ENCODE measurements around the gene TRIM40. TPM values are rescaled to one million over a fixed set of nuclear protein-coding genes. Genes with fewer than 3 reads are reported as not detected.
A peak's percentile ranks its signal among the peaks of the same experiment; 100 is the strongest.

Gene TRIM40
- total and polyA plus RNA-seq, 2 experiments from 2014 or later = not detected

DNA sequence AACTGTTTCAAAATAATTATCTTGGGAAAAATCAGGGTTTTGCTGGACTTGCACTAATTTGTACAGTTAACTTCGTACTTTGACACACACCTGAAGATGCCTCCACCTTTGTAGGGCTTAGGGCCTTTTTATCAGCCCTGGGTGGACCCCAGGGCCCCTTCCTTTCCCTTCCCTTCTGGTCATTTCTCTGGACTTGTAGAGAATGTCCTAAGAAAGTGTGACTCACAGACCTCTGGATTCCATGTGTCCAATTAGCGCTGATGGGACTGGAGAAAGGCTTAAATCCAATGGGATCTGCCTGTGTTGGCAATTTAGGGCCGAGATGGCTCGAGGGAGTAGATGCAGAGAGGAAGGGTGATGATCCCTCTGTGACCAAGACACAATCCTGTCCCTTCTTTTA, 36.7 kb downstream of the TRIM40 start:
- no peaks in the 10 kb centered on the region for H3K36me3 ChIP-seq (ENCODE audit: insufficient read depth)
- H3K27me3 ChIP-seq (ENCODE audit: insufficient read depth) = peaks cover 48% of the 10 kb centered on the region
- peak overlapping the region; percentile 60 for H3K4me3 ChIP-seq
- TF ChIP-seq POLR2AphosphoS5 (IDR thresholded peaks at IDR 0.05; ENCODE audit: low read depth) = no peak
- no peak for TF ChIP-seq NANOG (IDR thresholded peaks at IDR 0.05; ENCODE audit: borderline replicate concordance)
- TF ChIP-seq EZH2 (IDR thresholded peaks at IDR 0.05; ENCODE audit: low read depth, unreplicated experiment) = no peak
- TF ChIP-seq EZH2phosphoT487 (IDR thresholded peaks at IDR 0.05; ENCODE audit: unreplicated experiment) = no peak
- TF ChIP-seq CTCF (conservative IDR thresholded peaks at IDR 0.05; ENCODE audit: low read depth in 2 of 2) = no peak
- no peak for TF ChIP-seq ZNF331 (CRISPR knock-in tag; IDR thresholded peaks at IDR 0.05; ENCODE audit: low read depth)
- no peak for TF ChIP-seq CREB1 (CRISPR knock-in tag; IDR thresholded peaks at IDR 0.05; ENCODE audit: low read depth)
- TF ChIP-seq, protein P1, sequence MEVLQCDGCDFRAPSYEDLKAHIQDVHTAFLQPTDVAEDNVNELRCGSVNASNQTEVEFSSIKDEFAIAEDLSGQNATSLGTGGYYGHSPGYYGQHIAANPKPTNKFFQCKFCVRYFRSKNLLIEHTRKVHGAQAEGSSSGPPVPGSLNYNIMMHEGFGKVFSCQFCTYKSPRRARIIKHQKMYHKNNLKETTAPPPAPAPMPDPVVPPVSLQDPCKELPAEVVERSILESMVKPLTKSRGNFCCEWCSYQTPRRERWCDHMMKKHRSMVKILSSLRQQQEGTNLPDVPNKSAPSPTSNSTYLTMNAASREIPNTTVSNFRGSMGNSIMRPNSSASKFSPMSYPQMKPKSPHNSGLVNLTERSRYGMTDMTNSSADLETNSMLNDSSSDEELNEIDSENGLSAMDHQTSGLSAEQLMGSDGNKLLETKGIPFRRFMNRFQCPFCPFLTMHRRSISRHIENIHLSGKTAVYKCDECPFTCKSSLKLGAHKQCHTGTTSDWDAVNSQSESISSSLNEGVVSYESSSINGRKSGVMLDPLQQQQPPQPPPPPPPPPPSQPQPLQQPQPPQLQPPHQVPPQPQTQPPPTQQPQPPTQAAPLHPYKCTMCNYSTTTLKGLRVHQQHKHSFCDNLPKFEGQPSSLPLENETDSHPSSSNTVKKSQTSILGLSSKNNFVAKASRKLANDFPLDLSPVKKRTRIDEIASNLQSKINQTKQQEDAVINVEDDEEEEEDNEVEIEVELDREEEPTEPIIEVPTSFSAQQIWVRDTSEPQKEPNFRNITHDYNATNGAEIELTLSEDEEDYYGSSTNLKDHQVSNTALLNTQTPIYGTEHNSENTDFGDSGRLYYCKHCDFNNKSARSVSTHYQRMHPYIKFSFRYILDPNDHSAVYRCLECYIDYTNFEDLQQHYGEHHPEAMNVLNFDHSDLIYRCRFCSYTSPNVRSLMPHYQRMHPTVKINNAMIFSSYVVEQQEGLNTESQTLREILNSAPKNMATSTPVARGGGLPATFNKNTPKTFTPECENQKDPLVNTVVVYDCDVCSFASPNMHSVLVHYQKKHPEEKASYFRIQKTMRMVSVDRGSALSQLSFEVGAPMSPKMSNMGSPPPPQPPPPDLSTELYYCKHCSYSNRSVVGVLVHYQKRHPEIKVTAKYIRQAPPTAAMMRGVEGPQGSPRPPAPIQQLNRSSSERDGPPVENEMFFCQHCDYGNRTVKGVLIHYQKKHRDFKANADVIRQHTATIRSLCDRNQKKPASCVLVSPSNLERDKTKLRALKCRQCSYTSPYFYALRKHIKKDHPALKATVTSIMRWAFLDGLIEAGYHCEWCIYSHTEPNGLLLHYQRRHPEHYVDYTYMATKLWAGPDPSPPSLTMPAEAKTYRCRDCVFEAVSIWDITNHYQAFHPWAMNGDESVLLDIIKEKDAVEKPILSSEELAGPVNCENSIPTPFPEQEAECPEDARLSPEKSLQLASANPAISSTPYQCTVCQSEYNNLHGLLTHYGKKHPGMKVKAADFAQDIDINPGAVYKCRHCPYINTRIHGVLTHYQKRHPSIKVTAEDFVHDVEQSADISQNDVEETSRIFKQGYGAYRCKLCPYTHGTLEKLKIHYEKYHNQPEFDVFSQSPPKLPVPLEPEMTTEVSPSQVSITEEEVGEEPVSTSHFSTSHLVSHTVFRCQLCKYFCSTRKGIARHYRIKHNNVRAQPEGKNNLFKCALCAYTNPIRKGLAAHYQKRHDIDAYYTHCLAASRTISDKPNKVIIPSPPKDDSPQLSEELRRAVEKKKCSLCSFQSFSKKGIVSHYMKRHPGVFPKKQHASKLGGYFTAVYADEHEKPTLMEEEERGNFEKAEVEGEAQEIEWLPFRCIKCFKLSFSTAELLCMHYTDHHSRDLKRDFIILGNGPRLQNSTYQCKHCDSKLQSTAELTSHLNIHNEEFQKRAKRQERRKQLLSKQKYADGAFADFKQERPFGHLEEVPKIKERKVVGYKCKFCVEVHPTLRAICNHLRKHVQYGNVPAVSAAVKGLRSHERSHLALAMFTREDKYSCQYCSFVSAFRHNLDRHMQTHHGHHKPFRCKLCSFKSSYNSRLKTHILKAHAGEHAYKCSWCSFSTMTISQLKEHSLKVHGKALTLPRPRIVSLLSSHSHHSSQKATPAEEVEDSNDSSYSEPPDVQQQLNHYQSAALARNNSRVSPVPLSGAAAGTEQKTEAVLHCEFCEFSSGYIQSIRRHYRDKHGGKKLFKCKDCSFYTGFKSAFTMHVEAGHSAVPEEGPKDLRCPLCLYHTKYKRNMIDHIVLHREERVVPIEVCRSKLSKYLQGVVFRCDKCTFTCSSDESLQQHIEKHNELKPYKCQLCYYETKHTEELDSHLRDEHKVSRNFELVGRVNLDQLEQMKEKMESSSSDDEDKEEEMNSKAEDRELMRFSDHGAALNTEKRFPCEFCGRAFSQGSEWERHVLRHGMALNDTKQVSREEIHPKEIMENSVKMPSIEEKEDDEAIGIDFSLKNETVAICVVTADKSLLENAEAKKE (CRISPR knock-in tag; IDR thresholded peaks at IDR 0.05) = no peak
- no peak for TF ChIP-seq ZNF114 (CRISPR knock-in tag; IDR thresholded peaks at IDR 0.05)
- TF ChIP-seq STAT1 (IDR thresholded peaks at IDR 0.05; ENCODE audit: unreplicated experiment) = no peak
- TF ChIP-seq ETS1 (IDR thresholded peaks at IDR 0.05) = no peak
- TF ChIP-seq JUNB (IDR thresholded peaks at IDR 0.05; ENCODE audit: unreplicated experiment) = no peak
- no peak for TF ChIP-seq REST (IDR thresholded peaks at IDR 0.05; ENCODE audit: unreplicated experiment)
- no peaks in the 10 kb centered on the region for H4K20me1 ChIP-seq (replicated peaks; ENCODE audit: insufficient read depth)
- Mint-ChIP-seq H3K27me3 (ENCODE audit: insufficient read depth, low read depth, poor library complexity) (peaks cover 37% of the 10 kb centered on the region), H3K4me1 (peaks cover 12% of the 10 kb centered on the region; the same call in 2 of the 3 replicates), H3K9me3 (no peaks in the 10 kb centered on the region), H3K27ac (no peak overlapping the region), H3K4me3 (peak overlapping the region; percentile 69; the same call in 2 of the 3 replicates), H3K36me3 (ENCODE audit: low read depth) (no peaks in the 10 kb centered on the region)
- ATAC-seq (no peak), DNase-seq (ENCODE audit: low spot score) (no peak)
- H3K79me2 ChIP-seq (replicated peaks; ENCODE audit: insufficient read depth) = no peaks in the 10 kb centered on the region
- peak overlapping the region; percentile 94 for H2AFZ ChIP-seq
- H3F3A ChIP-seq (replicated peaks; ENCODE audit: low read depth) = 0 out of 2 replicates have a peak, but pooled peaks cover 4% of the 10 kb centered on the region
- no peaks in the 10 kb centered on the region for H3K9me2 ChIP-seq (ENCODE audit: insufficient read depth)
- no peaks in the 10 kb centered on the region for H3K4me1 ChIP-seq (ENCODE audit: insufficient read depth)
- H3K27ac ChIP-seq (ENCODE audit: low read depth) = no peak overlapping the region
- H3K4me2 ChIP-seq = peak overlapping the region; percentile 83
